ENCODE data around the gene FANK1. TPM values are rescaled to one million over a fixed set of nuclear protein-coding genes. Genes with fewer than 3 reads are reported as not detected.

FANK1 gene
- total RNA-seq, 2 experiments from 2014 or later: 0.25 TPM; not detected in 1

DNA sequence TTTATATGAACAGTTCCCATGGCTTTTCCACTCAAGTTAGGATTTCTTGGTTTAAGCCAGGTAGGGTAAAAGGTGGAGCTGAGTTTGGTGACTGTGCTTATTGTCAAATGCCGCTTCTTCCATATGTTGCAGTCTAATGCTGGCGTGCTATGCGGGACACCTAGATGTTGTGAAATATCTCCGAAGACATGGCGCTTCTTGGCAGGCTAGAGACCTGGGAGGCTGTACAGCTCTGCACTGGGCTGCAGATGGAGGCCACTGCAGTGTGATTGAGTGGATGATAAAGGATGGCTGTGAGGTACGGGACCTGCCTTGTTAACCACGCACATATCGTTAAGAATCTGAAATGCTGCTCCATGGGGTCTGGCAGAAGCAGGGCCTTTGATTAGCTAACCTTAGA lies 108.4 kb downstream of the FANK1 start:
- Mint-ChIP-seq H3K27ac (no peak overlapping the region), H3K27me3 (peaks cover 11% of the 10 kb centered on the region), H3K4me3 (no peak overlapping the region), H3K9me3 (no peaks in the 10 kb centered on the region), H3K36me3 (ENCODE audit: low read depth) (no peaks in the 10 kb centered on the region), H3K4me1 (ENCODE audit: low read depth) (no peaks in the 10 kb centered on the region)
- H3K27me3 ChIP-seq (ENCODE audit: control insufficient read depth in 1 of 2, insufficient read depth in 2 of 2, low read length in 2 of 2): peaks cover 0 to 4% of the 10 kb centered on the region in 2 experiments
- H3K27ac ChIP-seq (ENCODE audit: low read depth in 1 of 2, low read length in 2 of 2): no peak overlapping the region
- POLR2A ChIA-PET: no interaction called here
- CTCF ChIA-PET: no interaction called here
- no peaks in the 10 kb centered on the region for H3K4me1 ChIP-seq (ENCODE audit: insufficient read depth, low read length)
- no peak for DNase-seq
- no peaks in the 10 kb centered on the region for H3K9me3 ChIP-seq (ENCODE audit: control insufficient read depth in 1 of 2, insufficient read depth in 1 of 2, low read length in 2 of 2)
- H3K36me3 ChIP-seq (ENCODE audit: insufficient read depth, low read length): no peaks in the 10 kb centered on the region
- intact Hi-C loops (cut with DNase I, micrococcal nuclease): no loop called here
- ATAC-seq (ENCODE audit: poor library complexity): no peak
- no peak overlapping the region for H3K4me3 ChIP-seq (ENCODE audit: low read length)
- no peak for TF ChIP-seq CTCF (IDR thresholded peaks at IDR 0.05)

- no peak for TF ChIP-seq CTCF (IDR thresholded peaks at IDR 0.05)
- Histone ChIP-seq H3K27ac (ENCODE audit: low read depth in 1 of 2, low read length in 2 of 2) (no peak overlapping the region), H3K36me3 (ENCODE audit: insufficient read depth, low read length) (no peaks in the 10 kb centered on the region), H3K9me3 (ENCODE audit: control insufficient read depth in 1 of 2, insufficient read depth in 1 of 2, low read length in 2 of 2) (no peaks in the 10 kb centered on the region), H3K27me3 (ENCODE audit: control insufficient read depth in 1 of 2, insufficient read depth in 2 of 2, low read length in 2 of 2) (peaks cover 0 to 4% of the 10 kb centered on the region in 2 experiments), H3K4me1 (ENCODE audit: insufficient read depth, low read length) (no peaks in the 10 kb centered on the region), H3K4me3 (ENCODE audit: low read length) (no peak overlapping the region)
- no peaks in the 10 kb centered on the region for H3K4me1 Mint-ChIP-seq (ENCODE audit: low read depth)
- ChIA-PET POLR2A (no interaction called here), CTCF (no interaction called here)
- no peak overlapping the region for H3K4me3 Mint-ChIP-seq
- H3K27me3 Mint-ChIP-seq: peaks cover 4% of the 10 kb centered on the region
- no peaks in the 10 kb centered on the region for H3K36me3 Mint-ChIP-seq (ENCODE audit: low read depth)
- H3K9me3 Mint-ChIP-seq: no peaks in the 10 kb centered on the region
- no peak overlapping the region for H3K27ac Mint-ChIP-seq
- intact Hi-C loops (cut with DNase I, micrococcal nuclease): no loop called here
- no peak for ATAC-seq (ENCODE audit: poor library complexity)
- DNase-seq: no peak
Measured at GRCh38 chr10:126006264-126006663, 109.9 kb downstream of the FANK1 start.

GRCh38 chr10:126006906-126007305 lies 110.5 kb downstream of the FANK1 start:
- ATAC-seq (ENCODE audit: poor library complexity) (no peak), DNase-seq (no peak)
- TF ChIP-seq CTCF (IDR thresholded peaks at IDR 0.05): no peak
- intact Hi-C loops (cut with DNase I, micrococcal nuclease): no loop called here
- Mint-ChIP-seq H3K27ac (no peak overlapping the region), H3K4me3 (no peak overlapping the region), H3K4me1 (ENCODE audit: low read depth) (no peaks in the 10 kb centered on the region), H3K9me3 (no peaks in the 10 kb centered on the region), H3K27me3 (peaks cover 4% of the 10 kb centered on the region), H3K36me3 (ENCODE audit: low read depth) (no peaks in the 10 kb centered on the region)
- H3K4me3 ChIP-seq (ENCODE audit: low read length): no peak overlapping the region
- H3K27me3 ChIP-seq (ENCODE audit: control insufficient read depth in 1 of 2, insufficient read depth in 2 of 2, low read length in 2 of 2): peaks cover 0 to 4% of the 10 kb centered on the region in 2 experiments
- no peaks in the 10 kb centered on the region for H3K4me1 ChIP-seq (ENCODE audit: insufficient read depth, low read length)
- CTCF ChIA-PET: no interaction called here
- no peaks in the 10 kb centered on the region for H3K9me3 ChIP-seq (ENCODE audit: control insufficient read depth in 1 of 2, insufficient read depth in 1 of 2, low read length in 2 of 2)
- H3K36me3 ChIP-seq (ENCODE audit: insufficient read depth, low read length): no peaks in the 10 kb centered on the region
- no peak overlapping the region for H3K27ac ChIP-seq (ENCODE audit: low read depth in 1 of 2, low read length in 2 of 2)
- POLR2A ChIA-PET: no interaction called here
